Body of pancreas (tissue), 4 donors: ENCODE results near the gene KIF23. TPM values are rescaled to one million over a fixed set of nuclear protein-coding genes. Genes with fewer than 3 reads are reported as not detected.

ENCODE experiments used
- ATAC-seq: fragments of 150-250 bp; one replicate; pipeline ENCODE4 v1.9.1; 2016
- DNase-seq, 4 donors: peaks; one replicate each; pipeline ENCODE4 v3.0.0-alpha.2; 2019
- H3K27ac ChIP-seq, 4 donors: fragments of 200-600 bp; sonication (generic); 1 replicate in 3 of 4; 2 replicates in 1 of 4; pipeline versions ENCODE4 v1.5.1 to v1.6.1; 2016 to 2019; ENCODE audit warnings: mild to moderate bottlenecking in 1 of 4, mixed read lengths in 1 of 4, moderate library complexity in 1 of 4
- H3K27me3 ChIP-seq, 2 donors: fragments of 200-600 bp; sonication (generic); one replicate each; pipeline ENCODE4 v1.6.0; 2016; ENCODE audit warnings: mild to moderate bottlenecking in 1 of 2
- H3K36me3 ChIP-seq, 2 donors: fragments of 200-600 bp; sonication (generic); replicated peaks in 1 of 2; 2 replicates each; pipeline ENCODE4 v1.5.1; 2016; ENCODE audit warnings: low read depth in 2 of 2; ENCODE audit not compliant: insufficient read depth in 1 of 2
- H3K4me1 ChIP-seq: fragments of 200-600 bp; sonication (generic); one replicate; pipeline ENCODE4 v1.6.0; 2016
- H3K4me3 ChIP-seq, 2 donors: fragments of 200-600 bp; sonication (generic); 1 replicate in 1 of 2; 2 replicates in 1 of 2; pipeline ENCODE4 v1.5.1; 2016 to 2019
- H3K9me3 ChIP-seq, 3 donors: fragments of 200-600 bp; sonication (generic); 1 replicate in 2 of 3; 2 replicates in 1 of 3; pipeline ENCODE4 v1.5.1; 2016
- CTCF ChIP-seq, 7 experiments: fragments of 450-650 bp in 4 of 7; fragments of 200-600 bp in 3 of 7; sonication (generic) in 3 of 7; IDR thresholded peaks; one replicate each; pipeline ENCODE4 v1.5.1; 2016 to 2019; ENCODE audit warnings: antibody characterized with exemption in 7 of 7
- POLR2A ChIP-seq, 3 donors: fragments of 450-650 bp; IDR thresholded peaks; one replicate each; pipeline ENCODE4 v1.6.1; 2016; ENCODE audit warnings: antibody characterized with exemption in 3 of 3, mild to moderate bottlenecking in 2 of 3
- WGBS, 2 donors: methylation state at CpG; one replicate each; pipeline ENCODE4 v1.1.5; 2017; 5-methylcytosine and 5-hydroxymethylcytosine counted together
- intact Hi-C: fragments of 100-400 bp; cut with DNase I; formaldehyde crosslinking; loops from one replicate; pipeline ENCODE4 v1.15.1; 2023
- total RNA-seq, 2 donors: library from RNA; depleted of rRNA; stranded (reverse); fragments of >200 nt; gene quantifications; one replicate each; pipeline ENCODE4 v1.1.0, GENCODE V29; 2016

The KIF23 gene
- total RNA-seq, 2 donors from 2014 or later = 0.99 to 2.9 TPM

GRCh38 chr15:69484837-69485236, 70.7 kb downstream of the KIF23 start:
- intact Hi-C loops = no loop called here
- Histone ChIP-seq H3K27me3 (no peaks in the 10 kb centered on the region), H3K36me3 (no peaks in the 10 kb centered on the region), H3K4me1 (peaks cover 30% of the 10 kb centered on the region), H3K27ac (peak overlapping the region in 1 of 4 donors; percentile 16), H3K4me3 (no peak overlapping the region), H3K9me3 (no peaks in the 10 kb centered on the region)
- TF ChIP-seq POLR2A (IDR thresholded peaks at IDR 0.05) = no peak
- no peak for TF ChIP-seq CTCF (IDR thresholded peaks at IDR 0.05)
- no peak for DNase-seq
- 44 to 50% methylated on average over 2 to 6 of the region's 6 CpGs for WGBS, 2 donors
- no peak for ATAC-seq

- H3K27ac ChIP-seq = peak overlapping the region in 2 of 4 donors; percentile 1 to 40
- ATAC-seq (no peak), DNase-seq (no peak)
- H3K4me1 ChIP-seq = peaks cover 42% of the 10 kb centered on the region
- no peaks in the 10 kb centered on the region for H3K27me3 ChIP-seq
- intact Hi-C loops = no loop called here
- no peaks in the 10 kb centered on the region for H3K36me3 ChIP-seq
- H3K4me3 ChIP-seq = no peak overlapping the region
- WGBS, 2 donors = 71 to 89% methylated on average over 2 to 3 of the region's 3 CpGs
- no peaks in the 10 kb centered on the region for H3K9me3 ChIP-seq
- TF ChIP-seq POLR2A (IDR thresholded peaks at IDR 0.05) (no peak), CTCF (IDR thresholded peaks at IDR 0.05) (no peak)
These were observed 72.4 kb downstream of the KIF23 start for GRCh38 chr15:69486481-69487110.

GRCh38 chr15:69489073-69489571, 75.0 kb downstream of the KIF23 start:
- Histone ChIP-seq H3K4me1 (peaks cover 42% of the 10 kb centered on the region), H3K9me3 (no peaks in the 10 kb centered on the region), H3K27ac (peak overlapping the region in 3 of 4 donors; percentile 53 to 76 (median 65)), H3K36me3 (no peaks in the 10 kb centered on the region), H3K27me3 (no peaks in the 10 kb centered on the region), H3K4me3 (no peak overlapping the region)
- ATAC-seq = peak; percentile 72
- TF ChIP-seq CTCF (IDR thresholded peaks at IDR 0.05) (no peak), POLR2A (IDR thresholded peaks at IDR 0.05) (no peak)
- DNase-seq = peak in 1 of 4 donors; percentile 30
- intact Hi-C loops = no loop called here
- 45 to 62% methylated on average over 3 of the region's 3 CpGs for WGBS, 2 donors

- Histone ChIP-seq H3K36me3 (no peaks in the 10 kb centered on the region), H3K27me3 (no peaks in the 10 kb centered on the region), H3K27ac (peak overlapping the region in 3 of 4 donors; percentile 41 to 65 (median 42)), H3K4me3 (no peak overlapping the region), H3K4me1 (peaks cover 42% of the 10 kb centered on the region), H3K9me3 (no peaks in the 10 kb centered on the region)
- 60 to 61% methylated on average over 10 to 11 of the region's 11 CpGs for WGBS, 2 donors
- ATAC-seq (no peak), DNase-seq (no peak)
- TF ChIP-seq POLR2A (IDR thresholded peaks at IDR 0.05) (no peak), CTCF (IDR thresholded peaks at IDR 0.05) (no peak)
- intact Hi-C loops = no loop called here
These were observed 76.3 kb downstream of the KIF23 start for GRCh38 chr15:69490356-69491037.
